Activated CD4-positive, alpha-beta T cell treated with anti-CD3 and anti-CD28 coated beads for 36 hours (primary cell): ENCODE measurements around the gene POU6F2. TPM values are rescaled to one million over a fixed set of nuclear protein-coding genes. Genes with fewer than 3 reads are reported as not detected.

Source experiments
- ATAC-seq: fragments of 200-7000 bp; cut with Tn5 transposase; one replicate; pipeline ENCODE4 v1.10.0; 2021; ENCODE audit warnings: mild to moderate bottlenecking, moderate library complexity
- CTCF ChIA-PET: fragments of 350-600 bp; sonication (Branson Sonifier 250); formaldehyde crosslinking; loops from one replicate; lab custom pipeline; 2021; ENCODE audit warnings: antibody characterized with exemption; lab: Charles Lee
- POLR2A ChIA-PET: fragments of 350-600 bp; sonication (Branson Sonifier 250); formaldehyde crosslinking; loops from one replicate; lab custom pipeline; 2021; ENCODE audit warnings: antibody characterized with exemption, inconsistent platforms; lab: Charles Lee
- DNase-seq: peaks from one replicate; pipeline ENCODE4 v3.0.0-alpha.2; 2020
- H3K27ac Mint-ChIP-seq: one replicate; pipeline ENCODE4 v1.8.0; 2021; ENCODE audit warnings: mixed read lengths
- H3K27me3 Mint-ChIP-seq: one replicate; pipeline ENCODE4 v1.8.0; 2021; ENCODE audit warnings: mixed read lengths
- H3K36me3 Mint-ChIP-seq: one replicate; pipeline ENCODE4 v1.8.0; 2021; ENCODE audit warnings: low read depth, mixed read lengths
- H3K4me1 Mint-ChIP-seq: one replicate; pipeline ENCODE4 v1.8.0; 2021; ENCODE audit warnings: mixed read lengths
- H3K4me3 Mint-ChIP-seq: one replicate; pipeline ENCODE4 v1.8.0; 2021; ENCODE audit warnings: mild to moderate bottlenecking, moderate library complexity, mixed read lengths
- H3K9me3 Mint-ChIP-seq: one replicate; pipeline ENCODE4 v1.8.0; 2021; ENCODE audit warnings: low read depth, mixed read lengths
- intact Hi-C, 2 experiments: fragments of 100-400 bp; cut with DNase I in 1 of 2; cut with micrococcal nuclease in 1 of 2; formaldehyde crosslinking; loops; one replicate each; pipeline versions ENCODE4 v1.14.2 to v1.15.1; 2022 to 2024; cut with DNase I, micrococcal nuclease
- total RNA-seq, 2 experiments: library from RNA; stranded (reverse); gene quantifications; one replicate each; pipeline ENCODE4 v1.2.3, GENCODE V29; 2021

The POU6F2 gene
- total RNA-seq, 2 experiments from 2014 or later: not detected

- intact Hi-C loops: no loop called here
- H3K4me3 Mint-ChIP-seq: peak overlapping the region; percentile 15
- no peaks in the 10 kb centered on the region for H3K9me3 Mint-ChIP-seq
- DNase-seq (peak; percentile 4), ATAC-seq (no peak)
- H3K36me3 Mint-ChIP-seq: no peaks in the 10 kb centered on the region
- ChIA-PET CTCF (no interaction called here), POLR2A (no interaction called here)
- no peak overlapping the region for H3K27ac Mint-ChIP-seq
- H3K4me1 Mint-ChIP-seq: no peaks in the 10 kb centered on the region
- peaks cover 24% of the 10 kb centered on the region for H3K27me3 Mint-ChIP-seq
Measured at GRCh38 chr7:39130857-39131526, 153.3 kb downstream of the POU6F2 start.

- Mint-ChIP-seq H3K36me3 (no peaks in the 10 kb centered on the region), H3K27ac (no peak overlapping the region), H3K9me3 (no peaks in the 10 kb centered on the region), H3K4me3 (no peak overlapping the region), H3K27me3 (peaks cover 23% of the 10 kb centered on the region), H3K4me1 (no peaks in the 10 kb centered on the region)
- CTCF ChIA-PET: no interaction called here
- DNase-seq (no peak), ATAC-seq (no peak)
- intact Hi-C loops: no loop called here
- POLR2A ChIA-PET: no interaction called here
Measured at GRCh38 chr7:39132306-39132705, 154.6 kb downstream of the POU6F2 start.

- Mint-ChIP-seq H3K9me3 (no peaks in the 10 kb centered on the region), H3K4me1 (no peaks in the 10 kb centered on the region), H3K27me3 (peaks cover 19% of the 10 kb centered on the region), H3K36me3 (no peaks in the 10 kb centered on the region), H3K4me3 (no peak overlapping the region), H3K27ac (no peak overlapping the region)
- POLR2A ChIA-PET: no interaction called here
- intact Hi-C loops: no loop called here
- ATAC-seq: no peak
- peak; percentile 5 for DNase-seq
- CTCF ChIA-PET: no interaction called here
Measured at GRCh38 chr7:39133088-39133487, 155.4 kb downstream of the POU6F2 start.

GRCh38 chr7:39137480-39137879 is 159.8 kb downstream of the POU6F2 start:
- ChIA-PET CTCF (no interaction called here), POLR2A (no interaction called here)
- Mint-ChIP-seq H3K4me1 (no peaks in the 10 kb centered on the region), H3K27me3 (peaks cover 4% of the 10 kb centered on the region), H3K4me3 (no peak overlapping the region), H3K27ac (no peak overlapping the region), H3K9me3 (no peaks in the 10 kb centered on the region), H3K36me3 (no peaks in the 10 kb centered on the region)
- intact Hi-C loops: loop anchor here in 1 of 2 experiments (5.0 kb wide), 1 partner anchor 340 kb away; no protein-coding TSS in a partner anchor
- no peak for ATAC-seq
- DNase-seq: no peak

GRCh38 chr7:39142750-39143149 is 165.0 kb downstream of the POU6F2 start:
- no peak overlapping the region for H3K4me3 Mint-ChIP-seq
- DNase-seq: no peak
- no peak for ATAC-seq
- H3K9me3 Mint-ChIP-seq: no peaks in the 10 kb centered on the region
- H3K27ac Mint-ChIP-seq: no peak overlapping the region
- H3K27me3 Mint-ChIP-seq: no peaks in the 10 kb centered on the region
- intact Hi-C loops: no loop called here
- H3K4me1 Mint-ChIP-seq: no peaks in the 10 kb centered on the region
- CTCF ChIA-PET: interaction anchor here (0.5 kb wide), 1 partner anchor 39 kb away, joined by 3 read pairs; no protein-coding TSS in a partner anchor
- H3K36me3 Mint-ChIP-seq: no peaks in the 10 kb centered on the region
- POLR2A ChIA-PET: no interaction called here

- H3K4me3 Mint-ChIP-seq: no peak overlapping the region
- no peaks in the 10 kb centered on the region for H3K27me3 Mint-ChIP-seq
- no peak overlapping the region for H3K27ac Mint-ChIP-seq
- intact Hi-C loops: no loop called here
- no peak for ATAC-seq
- ChIA-PET POLR2A (no interaction called here), CTCF (no interaction called here)
- no peaks in the 10 kb centered on the region for H3K4me1 Mint-ChIP-seq
- DNase-seq: no peak
- no peaks in the 10 kb centered on the region for H3K36me3 Mint-ChIP-seq
- no peaks in the 10 kb centered on the region for H3K9me3 Mint-ChIP-seq
Measured at GRCh38 chr7:39144420-39144819, 166.7 kb downstream of the POU6F2 start.

- intact Hi-C loops: no loop called here
- Mint-ChIP-seq H3K27ac (no peak overlapping the region), H3K36me3 (no peaks in the 10 kb centered on the region), H3K9me3 (no peaks in the 10 kb centered on the region), H3K4me3 (no peak overlapping the region), H3K4me1 (no peaks in the 10 kb centered on the region), H3K27me3 (no peaks in the 10 kb centered on the region)
- ATAC-seq (no peak), DNase-seq (no peak)
- ChIA-PET CTCF (interaction anchor here (0.9 kb wide), 1 partner anchor 28 kb away, joined by 3 read pairs; no protein-coding TSS in a partner anchor), POLR2A (no interaction called here)
Measured at GRCh38 chr7:39145283-39145682, 167.6 kb downstream of the POU6F2 start.

GRCh38 chr7:39145935-39146334 is 168.2 kb downstream of the POU6F2 start:
- POLR2A ChIA-PET: no interaction called here
- Mint-ChIP-seq H3K9me3 (no peaks in the 10 kb centered on the region), H3K4me1 (no peaks in the 10 kb centered on the region), H3K27ac (no peak overlapping the region), H3K27me3 (no peaks in the 10 kb centered on the region), H3K36me3 (no peaks in the 10 kb centered on the region), H3K4me3 (no peak overlapping the region)
- no peak for ATAC-seq
- CTCF ChIA-PET: interaction anchor here (0.9 kb wide), 1 partner anchor 29 kb away, joined by 3 read pairs; no protein-coding TSS in a partner anchor
- DNase-seq: no peak
- intact Hi-C loops: no loop called here

GRCh38 chr7:39152701-39153100 is 175.0 kb downstream of the POU6F2 start:
- POLR2A ChIA-PET: no interaction called here
- no peak overlapping the region for H3K4me3 Mint-ChIP-seq
- peaks cover 11% of the 10 kb centered on the region for H3K27me3 Mint-ChIP-seq

GRCh38 chr7:39153113-39153512 is 175.4 kb downstream of the POU6F2 start:
- DNase-seq (no peak), ATAC-seq (no peak)
- Mint-ChIP-seq H3K27ac (no peak overlapping the region), H3K4me1 (no peaks in the 10 kb centered on the region), H3K36me3 (no peaks in the 10 kb centered on the region), H3K27me3 (peaks cover 11% of the 10 kb centered on the region), H3K4me3 (no peak overlapping the region), H3K9me3 (no peaks in the 10 kb centered on the region)
- ChIA-PET POLR2A (no interaction called here), CTCF (no interaction called here)
- intact Hi-C loops: no loop called here

More at GRCh38 chr7:39152701-39153100, 175.0 kb downstream of the POU6F2 start:
- no peak for ATAC-seq
- intact Hi-C loops: no loop called here
- no peaks in the 10 kb centered on the region for H3K9me3 Mint-ChIP-seq
- DNase-seq: no peak
- no peaks in the 10 kb centered on the region for H3K4me1 Mint-ChIP-seq
- CTCF ChIA-PET: no interaction called here
- no peak overlapping the region for H3K27ac Mint-ChIP-seq
- H3K36me3 Mint-ChIP-seq: no peaks in the 10 kb centered on the region

- no peaks in the 10 kb centered on the region for H3K9me3 Mint-ChIP-seq
- H3K4me3 Mint-ChIP-seq: no peak overlapping the region
- no peaks in the 10 kb centered on the region for H3K4me1 Mint-ChIP-seq
- intact Hi-C loops: no loop called here
- no peaks in the 10 kb centered on the region for H3K36me3 Mint-ChIP-seq
- DNase-seq (no peak), ATAC-seq (no peak)
- ChIA-PET CTCF (no interaction called here), POLR2A (no interaction called here)
- H3K27ac Mint-ChIP-seq: no peak overlapping the region
- peaks cover 11% of the 10 kb centered on the region for H3K27me3 Mint-ChIP-seq
Measured at GRCh38 chr7:39153647-39154046, 175.9 kb downstream of the POU6F2 start.

GRCh38 chr7:39154815-39155214 is 177.1 kb downstream of the POU6F2 start:
- intact Hi-C loops: no loop called here
- Mint-ChIP-seq H3K9me3 (no peaks in the 10 kb centered on the region), H3K4me3 (no peak overlapping the region), H3K4me1 (no peaks in the 10 kb centered on the region), H3K27ac (no peak overlapping the region), H3K36me3 (no peaks in the 10 kb centered on the region), H3K27me3 (peaks cover 13% of the 10 kb centered on the region)
- DNase-seq (no peak), ATAC-seq (no peak)
- ChIA-PET CTCF (no interaction called here), POLR2A (interaction anchor here (0.5 kb wide), 1 partner anchor 93 kb away, joined by 3 read pairs; no protein-coding TSS in a partner anchor)
